CD4-positive, alpha-beta T cell treated with Interleukin-1 beta for 1 hour (primary cell): ENCODE data around the gene CBX1.
"Not testable (repeated sequence)": the region's sequence is repeated elsewhere in the genome, so short reads cannot be mapped to it uniquely, and the experiment has no call there.

Source experiments
- DNase-seq, 2 donors: peaks; one replicate each; pipeline ENCODE4 v3.0.0-alpha.2; 2020 to 2022

CBX1 gene

GRCh38 chr17:48122665-48123045, 21.4 kb upstream of the CBX1 start:
- no peak for DNase-seq

GRCh38 chr17:48121923-48122664, 20.8 kb upstream of the CBX1 start:
- no peak for DNase-seq

GRCh38 chr17:48113201-48113676, 12.0 kb upstream of the CBX1 start:
- peak; percentile 47 to 53 for DNase-seq

- no peak for DNase-seq
Measured at GRCh38 chr17:48111937-48112241, 10.6 kb upstream of the CBX1 start.

GRCh38 chr17:48110761-48111160, 9.5 kb upstream of the CBX1 start:
- DNase-seq, result no peak

GRCh38 chr17:48107137-48108055, 6.1 kb upstream of the CBX1 start, which contains the start of gene SNX11:
SNX11 (plus strand) TSS chr17:48107766; CDS start chr17:48112044, 4,278 bp downstream.
- DNase-seq, result peak; percentile 92 to 93

- no peak for DNase-seq
Measured at GRCh38 chr17:48106802-48107136, 5.5 kb upstream of the CBX1 start.

- no peak for DNase-seq
Measured at GRCh38 chr17:48104440-48104839, 3.2 kb upstream of the CBX1 start.

- peak; percentile 60 to 61 for DNase-seq
Measured at GRCh38 chr17:48102798-48103715, 1.8 kb upstream of the CBX1 start.

- no peak for DNase-seq
Measured at GRCh38 chr17:48102043-48102750, 919 bp upstream of the CBX1 start.

- no peak for DNase-seq
Measured at GRCh38 chr17:48100591-48101011, 677 bp downstream of the CBX1 start.

- DNase-seq, result no peak
Measured at GRCh38 chr17:48100160-48100559, 1.1 kb downstream of the CBX1 start.

- no peak for DNase-seq
Measured at GRCh38 chr17:48095611-48096010, 5.7 kb downstream of the CBX1 start.

- no peak for DNase-seq
Measured at GRCh38 chr17:48093341-48094045, 7.8 kb downstream of the CBX1 start.

- no peak for DNase-seq
Measured at GRCh38 chr17:48084932-48085331, 16.3 kb downstream of the CBX1 start.

GRCh38 chr17:48081858-48082257, 19.4 kb downstream of the CBX1 start:
- DNase-seq, result no peak

- DNase-seq, result not testable (repeated sequence)
Measured at GRCh38 chr17:48077152-48077551, 24.1 kb downstream of the CBX1 start.

- peak; percentile 69 to 78 for DNase-seq
Measured at GRCh38 chr17:48074322-48075081, 26.8 kb downstream of the CBX1 start.

GRCh38 chr17:48073566-48074094, 27.6 kb downstream of the CBX1 start:
- DNase-seq, result not testable (repeated sequence)

GRCh38 chr17:48072811-48073210, 28.5 kb downstream of the CBX1 start:
- DNase-seq, result not testable (repeated sequence)
